ENCODE measurements around the gene RBMS1. TPM values are rescaled to one million over a fixed set of nuclear protein-coding genes. Genes with fewer than 3 reads are reported as not detected.

The RBMS1 gene
- total and polyA plus RNA-seq, 7 donors, result 4.4 to 91.8 (median 69.2) TPM

DNA sequence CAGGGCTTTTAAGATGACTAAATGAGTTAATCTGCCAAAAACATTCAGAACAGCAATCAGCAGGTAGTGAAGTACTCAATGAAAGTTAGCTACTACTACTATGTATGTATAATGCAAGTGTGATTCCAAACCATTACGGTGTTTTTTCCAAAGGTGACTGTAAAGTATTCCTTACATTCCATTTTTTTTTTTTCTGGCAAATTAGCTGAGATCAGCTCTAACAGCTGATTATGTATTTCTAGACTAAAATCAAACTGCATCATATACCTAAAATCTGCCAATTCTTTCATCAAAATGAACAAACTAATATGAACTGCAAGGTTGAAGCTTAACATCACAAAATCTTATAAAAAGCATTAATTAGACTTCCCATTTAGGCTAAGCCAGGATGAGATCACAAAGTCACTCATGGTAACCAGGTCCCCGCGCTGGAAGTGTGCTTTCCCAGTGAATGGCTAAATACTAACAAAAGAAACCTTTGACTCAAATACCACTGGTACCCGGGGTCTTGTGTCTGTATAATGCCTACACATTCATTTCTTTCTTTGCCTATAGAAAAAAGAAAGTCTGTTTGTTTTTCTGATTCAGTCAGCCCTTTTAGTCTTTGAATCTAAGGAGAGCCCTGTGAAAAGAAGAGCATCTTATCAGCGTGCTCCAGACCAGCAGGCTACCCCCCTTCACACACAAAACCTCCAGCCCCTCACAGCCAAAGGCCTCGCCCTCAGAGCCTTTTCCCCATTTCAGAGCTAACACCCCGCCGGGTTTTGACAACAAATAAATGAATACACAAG is 88.3 kb downstream of the RBMS1 start:
- 64 to 74% methylated on average over 8 of the region's 8 CpGs for WGBS, 2 donors
- Histone ChIP-seq H3K27me3 (no peaks in the 10 kb centered on the region), H3K4me1 (peaks cover 0 to 74% (median 61%) of the 10 kb centered on the region in 4 donors), H3K9me3 (no peaks in the 10 kb centered on the region), H3K36me3 (no peaks in the 10 kb centered on the region), H3K27ac (peak overlapping the region; percentile 95 to 99 (median 98)), H3K4me3 (peak overlapping the region; percentile 76 to 100 (median 96))
- no peak for DNase-seq
- intact Hi-C loops (cut with DNase I), result loop anchor here (2.0 to 10.0 kb wide), 2 partner anchors 80 to 660 kb away; no protein-coding TSS in a partner anchor
- no peak for TF ChIP-seq EP300 (IDR thresholded peaks at IDR 0.05)
- TF ChIP-seq POLR2AphosphoS5 (IDR thresholded peaks at IDR 0.05), result no peak
- no peak for TF ChIP-seq POLR2A (IDR thresholded peaks at IDR 0.05)
- TF ChIP-seq, protein P1, sequence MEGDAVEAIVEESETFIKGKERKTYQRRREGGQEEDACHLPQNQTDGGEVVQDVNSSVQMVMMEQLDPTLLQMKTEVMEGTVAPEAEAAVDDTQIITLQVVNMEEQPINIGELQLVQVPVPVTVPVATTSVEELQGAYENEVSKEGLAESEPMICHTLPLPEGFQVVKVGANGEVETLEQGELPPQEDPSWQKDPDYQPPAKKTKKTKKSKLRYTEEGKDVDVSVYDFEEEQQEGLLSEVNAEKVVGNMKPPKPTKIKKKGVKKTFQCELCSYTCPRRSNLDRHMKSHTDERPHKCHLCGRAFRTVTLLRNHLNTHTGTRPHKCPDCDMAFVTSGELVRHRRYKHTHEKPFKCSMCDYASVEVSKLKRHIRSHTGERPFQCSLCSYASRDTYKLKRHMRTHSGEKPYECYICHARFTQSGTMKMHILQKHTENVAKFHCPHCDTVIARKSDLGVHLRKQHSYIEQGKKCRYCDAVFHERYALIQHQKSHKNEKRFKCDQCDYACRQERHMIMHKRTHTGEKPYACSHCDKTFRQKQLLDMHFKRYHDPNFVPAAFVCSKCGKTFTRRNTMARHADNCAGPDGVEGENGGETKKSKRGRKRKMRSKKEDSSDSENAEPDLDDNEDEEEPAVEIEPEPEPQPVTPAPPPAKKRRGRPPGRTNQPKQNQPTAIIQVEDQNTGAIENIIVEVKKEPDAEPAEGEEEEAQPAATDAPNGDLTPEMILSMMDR (IDR thresholded peaks at IDR 0.05), result no peak

DNA sequence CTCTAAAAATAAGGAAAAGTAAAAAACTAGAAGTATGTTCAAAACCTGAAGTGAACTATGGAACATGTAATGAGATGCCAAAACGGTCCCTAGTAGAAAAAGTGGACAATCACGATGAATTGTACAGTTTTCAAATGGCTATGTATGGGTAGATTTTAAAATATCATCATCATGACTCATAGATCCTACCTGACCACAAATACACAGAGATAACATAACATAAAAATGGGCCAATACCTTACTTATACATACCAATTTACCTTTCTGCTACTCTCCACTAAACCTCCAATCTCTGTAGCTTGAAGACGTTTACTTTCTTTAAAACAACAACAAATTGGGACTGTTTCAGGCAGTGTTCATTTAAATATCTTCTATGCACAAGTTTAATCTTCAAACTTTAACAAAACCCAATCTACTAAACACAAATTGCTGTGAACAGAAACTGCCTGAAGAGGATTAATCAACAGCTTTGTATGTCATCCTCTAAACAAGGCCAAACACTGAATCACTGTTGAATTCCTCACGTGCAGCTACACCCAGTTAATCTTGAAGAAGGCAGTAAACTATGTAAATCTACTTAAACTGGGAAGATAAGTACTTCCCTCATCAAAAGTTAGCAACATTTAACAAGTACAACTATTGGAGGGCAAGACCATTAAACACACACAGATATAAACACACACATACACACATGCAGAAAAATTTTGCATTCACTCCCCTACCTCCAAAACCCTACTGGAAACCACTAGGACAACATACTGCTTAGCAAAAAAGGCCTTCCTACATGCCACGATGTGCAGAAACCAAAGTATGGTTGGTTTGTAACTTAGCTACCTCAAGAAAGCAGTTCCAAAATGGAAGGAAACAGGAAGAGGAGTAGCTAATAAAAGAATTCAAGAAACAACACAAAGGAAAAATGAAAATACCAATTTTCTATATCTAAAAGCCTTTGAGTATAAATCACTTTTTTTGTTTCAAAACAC is 90.3 kb downstream of the RBMS1 start:
- Histone ChIP-seq H3K4me3 (no peak overlapping the region), H3K27me3 (no peaks in the 10 kb centered on the region), H3K27ac (peak overlapping the region in 3 of 4 donors; percentile 17 to 99 (median 95)), H3K4me1 (peaks cover 0 to 80% (median 65%) of the 10 kb centered on the region in 4 donors), H3K36me3 (no peaks in the 10 kb centered on the region), H3K9me3 (no peaks in the 10 kb centered on the region)
- no peak for DNase-seq
- WGBS, 2 donors, result 64 to 65% methylated on average over 5 of the region's 5 CpGs
- TF ChIP-seq, protein P1 (IDR thresholded peaks at IDR 0.05), result no peak
- TF ChIP-seq POLR2A (IDR thresholded peaks at IDR 0.05) (no peak), EP300 (IDR thresholded peaks at IDR 0.05) (no peak), POLR2AphosphoS5 (IDR thresholded peaks at IDR 0.05) (no peak)
- intact Hi-C loops (cut with DNase I), result loop anchor here (10.0 kb wide), 1 partner anchor 662 kb away; no protein-coding TSS in a partner anchor

DNA sequence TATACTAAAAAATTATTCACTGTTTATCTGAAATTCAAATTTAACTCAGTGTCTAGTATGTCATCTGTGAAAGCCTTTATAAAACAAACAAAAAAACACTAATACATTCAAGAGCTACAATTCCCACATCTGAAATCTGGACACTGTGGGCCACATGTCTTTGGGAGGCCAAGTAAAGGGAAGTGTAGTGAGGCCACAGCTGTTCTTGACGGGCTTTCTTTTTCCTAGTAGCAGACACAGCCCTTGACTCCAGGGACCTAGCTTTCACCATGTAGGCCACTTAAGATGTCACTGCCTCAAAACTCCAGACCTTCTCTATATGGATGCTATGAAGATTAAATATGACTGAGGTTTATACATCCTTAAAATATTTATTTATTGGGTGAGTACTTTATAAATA is 91.1 kb downstream of the RBMS1 start:
- DNase-seq, result no peak
- TF ChIP-seq POLR2A (IDR thresholded peaks at IDR 0.05) (no peak), POLR2AphosphoS5 (IDR thresholded peaks at IDR 0.05) (no peak), EP300 (IDR thresholded peaks at IDR 0.05) (no peak)
- TF ChIP-seq, protein P1 (IDR thresholded peaks at IDR 0.05), result no peak
- H3K4me3 ChIP-seq, result no peak overlapping the region
- H3K4me1 ChIP-seq, result peaks cover 0 to 85% (median 71%) of the 10 kb centered on the region in 4 donors
- no peaks in the 10 kb centered on the region for H3K27me3 ChIP-seq
- WGBS, 2 donors, result 46 to 79% methylated on average over 1 of the region's 1 CpG
- peak overlapping the region in 3 of 4 donors; percentile 17 to 99 (median 95) for H3K27ac ChIP-seq
- H3K36me3 ChIP-seq, result no peaks in the 10 kb centered on the region
- intact Hi-C loops (cut with DNase I), result loop anchor here (10.0 kb wide), 1 partner anchor 662 kb away; no protein-coding TSS in a partner anchor
- no peaks in the 10 kb centered on the region for H3K9me3 ChIP-seq

DNA sequence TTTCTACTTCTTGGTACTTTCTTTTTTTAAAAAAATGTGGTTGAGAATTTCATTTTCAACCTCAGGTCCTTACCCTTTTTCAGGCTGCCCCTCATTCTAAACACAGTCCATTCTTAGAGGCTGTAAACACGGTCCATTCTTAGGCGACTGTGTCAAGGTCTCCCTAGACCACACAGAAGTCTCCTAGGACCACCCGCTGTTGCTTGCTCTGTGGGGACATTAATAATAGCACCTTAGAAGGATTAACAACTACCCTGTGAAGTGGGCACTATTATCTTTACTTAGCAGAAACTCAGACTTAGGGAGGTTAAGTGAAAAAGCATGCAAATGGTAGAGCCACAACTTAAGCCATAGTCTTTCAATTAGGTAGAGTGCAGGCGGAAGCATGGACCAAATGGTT is 91.7 kb downstream of the RBMS1 start:
- TF ChIP-seq, protein P1 (IDR thresholded peaks at IDR 0.05), result no peak
- no peak for TF ChIP-seq POLR2AphosphoS5 (IDR thresholded peaks at IDR 0.05)
- no peak for TF ChIP-seq EP300 (IDR thresholded peaks at IDR 0.05)
- TF ChIP-seq POLR2A (IDR thresholded peaks at IDR 0.05), result no peak
- Histone ChIP-seq H3K36me3 (no peaks in the 10 kb centered on the region), H3K4me3 (no peak overlapping the region), H3K9me3 (no peaks in the 10 kb centered on the region), H3K27me3 (no peaks in the 10 kb centered on the region), H3K4me1 (peaks cover 0 to 91% (median 77%) of the 10 kb centered on the region in 4 donors), H3K27ac (peak overlapping the region in 1 of 4 donors; percentile 95)
- intact Hi-C loops (cut with DNase I), result loop anchor here (10.0 kb wide), 1 partner anchor 663 kb away; no protein-coding TSS in a partner anchor
- DNase-seq, result no peak
- WGBS, 2 donors, result 84 to 95% methylated on average over 4 of the region's 4 CpGs

All from sigmoid colon (tissue), 7 donors.